OCI-LY3 (cell line): Measurements from ENCODE around the gene CD248.

Experiments
- H2AFZ ChIP-seq: fragments of 200-600, 300-600 bp; shearing (Covaris generic); 2 replicates; pipeline ENCODE4 v1.6.0; 2014; ENCODE audit warnings: antibody characterized with exemption, low read depth, low read length
- H3K27ac ChIP-seq: fragments of 200-600, 300-600 bp; sonication (generic); 2 replicates; pipeline ENCODE4 v1.5.1; 2014; ENCODE audit warnings: mild to moderate bottlenecking, low read length, moderate library complexity, mixed read lengths
- H3K27me3 ChIP-seq: fragments of 200-600, 300-600 bp; sonication (generic); 2 replicates; pipeline ENCODE4 v1.6.1; 2014; ENCODE audit warnings: low read depth, low read length, mixed read lengths
- H3K36me3 ChIP-seq: fragments of 200-600, 300-600 bp; sonication (generic); replicated peaks from 2 replicates; pipeline ENCODE3; 2014; ENCODE audit warnings: low read depth, low read length, mixed read lengths
- H3K4me1 ChIP-seq: fragments of 300-600, 200-600 bp; sonication (generic); 2 replicates; pipeline ENCODE4 v1.6.1; 2014; ENCODE audit warnings: low read length, mixed read lengths
- H3K4me2 ChIP-seq: fragments of 200-600, 300-600 bp; sonication (generic); 2 replicates; pipeline ENCODE4 v1.6.1; 2014; ENCODE audit warnings: low read length, mixed read lengths
- H3K4me3 ChIP-seq: fragments of 300-600, 200-600 bp; sonication (generic); 2 replicates; pipeline ENCODE4 v1.5.1; 2014; ENCODE audit warnings: antibody characterized with exemption, mild to moderate bottlenecking, low read length, moderate library complexity
- H3K79me2 ChIP-seq: fragments of 300-600, 200-600 bp; shearing (Covaris generic); 2 replicates; pipeline ENCODE4 v1.6.1; 2014; ENCODE audit warnings: mild to moderate bottlenecking, low read length, mixed read lengths
- H3K9ac ChIP-seq: fragments of 300-600, 200-600 bp; shearing (Covaris generic); 2 replicates; pipeline ENCODE4 v1.6.0; 2014; ENCODE audit warnings: mild to moderate bottlenecking, low read length, moderate library complexity
- H3K9me3 ChIP-seq: fragments of 200-600, 300-600 bp; shearing (Covaris generic); 2 replicates; pipeline ENCODE4 v1.6.1; 2014; ENCODE audit warnings: low read length, mixed read lengths; ENCODE audit not compliant: insufficient read depth
- H4K20me1 ChIP-seq: fragments of 200-600, 300-600 bp; sonication (generic); 2 replicates; pipeline ENCODE4 v1.6.1; 2016; ENCODE audit warnings: low read length, mixed read lengths; ENCODE audit not compliant: insufficient read depth
- CTCF ChIP-seq: fragments of 200-600, 300-600 bp; sonication (generic); IDR thresholded peaks from 2 replicates; pipeline ENCODE4 v1.5.1; 2014; ENCODE audit warnings: antibody characterized with exemption, low read length, low read depth
- EZH2phosphoT487 ChIP-seq: fragments of 200-600 bp; shearing (Covaris generic); IDR thresholded peaks from 2 replicates; pipeline ENCODE4 v1.6.1; 2018; ENCODE audit warnings: antibody characterized with exemption, mixed run types, low read depth

CD248 gene

GRCh38 chr11:66287211-66287888 lies 29.5 kb downstream of the CD248 start:
- Histone ChIP-seq H2AFZ (no peak overlapping the region), H3K79me2 (peaks cover 21% of the 10 kb centered on the region), H3K9ac (no peak overlapping the region), H3K4me1 (peaks cover 41% of the 10 kb centered on the region), H3K4me3 (peak overlapping the region; percentile 89), H4K20me1 (no peaks in the 10 kb centered on the region), H3K27ac (no peak overlapping the region), H3K9me3 (no peaks in the 10 kb centered on the region), H3K27me3 (no peaks in the 10 kb centered on the region), H3K36me3 (peaks cover 15% of the 10 kb centered on the region), H3K4me2 (peak overlapping the region; percentile 80)
- TF ChIP-seq CTCF = no peak
- TF ChIP-seq EZH2phosphoT487 = no peak

- peaks cover 3% of the 10 kb centered on the region; the same call in 1 of the 2 replicates for H4K20me1 ChIP-seq
- TF ChIP-seq EZH2phosphoT487 = no peak
- no peak for TF ChIP-seq CTCF
- H3K27me3 ChIP-seq = no peaks in the 10 kb centered on the region
- no peak overlapping the region for H2AFZ ChIP-seq
- no peak overlapping the region for H3K9ac ChIP-seq
- H3K27ac ChIP-seq = no peak overlapping the region
- H3K9me3 ChIP-seq = no peaks in the 10 kb centered on the region
- no peak overlapping the region for H3K4me3 ChIP-seq
- H3K4me2 ChIP-seq = no peak overlapping the region
- H3K36me3 ChIP-seq = peaks cover 15% of the 10 kb centered on the region
- H3K4me1 ChIP-seq = peaks cover 45% of the 10 kb centered on the region
- peaks cover 21% of the 10 kb centered on the region for H3K79me2 ChIP-seq
These were observed 30.1 kb downstream of the CD248 start for GRCh38 chr11:66286699-66287098.

GRCh38 chr11:66285250-66285947 lies 31.4 kb downstream of the CD248 start:
- H3K4me2 ChIP-seq = peak overlapping the region; percentile 67; the same call in 1 of the 2 replicates
- peaks cover 21% of the 10 kb centered on the region for H3K79me2 ChIP-seq
- no peaks in the 10 kb centered on the region for H3K27me3 ChIP-seq
- H4K20me1 ChIP-seq = peaks cover 3% of the 10 kb centered on the region; the same call in 1 of the 2 replicates
- H3K27ac ChIP-seq = no peak overlapping the region
- H3K9me3 ChIP-seq = no peaks in the 10 kb centered on the region
- H3K36me3 ChIP-seq = peaks cover 15% of the 10 kb centered on the region
- peak overlapping the region; percentile 47; the same call in 1 of the 2 replicates for H3K9ac ChIP-seq
- H2AFZ ChIP-seq = no peak overlapping the region
- peaks cover 44% of the 10 kb centered on the region for H3K4me1 ChIP-seq
- peak overlapping the region; percentile 34; the same call in 1 of the 2 replicates for H3K4me3 ChIP-seq
- TF ChIP-seq CTCF = no peak

GRCh38 chr11:66284526-66285078 lies 32.2 kb downstream of the CD248 start:
- TF ChIP-seq CTCF (no peak), EZH2phosphoT487 (no peak)

More at GRCh38 chr11:66284526-66285078, 32.2 kb downstream of the CD248 start:
- Histone ChIP-seq H3K9me3 (no peaks in the 10 kb centered on the region), H4K20me1 (peaks cover 3% of the 10 kb centered on the region; the same call in 1 of the 2 replicates), H2AFZ (no peak overlapping the region), H3K27me3 (no peaks in the 10 kb centered on the region), H3K4me3 (peak overlapping the region; percentile 34; the same call in 1 of the 2 replicates), H3K36me3 (peaks cover 15% of the 10 kb centered on the region), H3K4me1 (peaks cover 38% of the 10 kb centered on the region), H3K9ac (peak overlapping the region; percentile 47; the same call in 1 of the 2 replicates), H3K79me2 (peaks cover 14% of the 10 kb centered on the region), H3K4me2 (peak overlapping the region; percentile 67), H3K27ac (peak overlapping the region; percentile 26; the same call in 1 of the 2 replicates)
